Natural killer cell (primary cell): Measurements from ENCODE around the gene PLLP. TPM values are rescaled to one million over a fixed set of nuclear protein-coding genes. Genes with fewer than 3 reads are reported as not detected.
"Not testable (repeated sequence)": the region's sequence is repeated elsewhere in the genome, so short reads cannot be mapped to it uniquely, and the experiment has no call there.

Experiments
- ATAC-seq, 3 donors: fragments of 150-1000 bp in 2 of 3; fragments of 200-7000 bp in 1 of 3; cut with Tn5 transposase; 1 replicate in 1 of 3; 2 replicates in 2 of 3; pipeline ENCODE4 v1.10.0; 2021; ENCODE audit warnings: mild to moderate bottlenecking in 2 of 3, moderate library complexity in 2 of 3
- DNase-seq, 2 donors: peaks; one replicate each; pipeline versions ENCODE4 v3.0.0 to v3.0.0-alpha.2; 2013 to 2021; ENCODE audit warnings: mixed read lengths in 1 of 2
- H3K27ac ChIP-seq: one replicate; pipeline ENCODE4 v1.5.1; 2013; ENCODE audit warnings: mild to moderate bottlenecking, low read length
- H3K27me3 ChIP-seq: one replicate; pipeline ENCODE4 v1.6.1; 2013; ENCODE audit warnings: low read length; ENCODE audit not compliant: control insufficient read depth, insufficient read depth
- H3K36me3 ChIP-seq: one replicate; pipeline ENCODE4 v1.6.1; 2013; ENCODE audit warnings: low read length; ENCODE audit not compliant: control insufficient read depth, insufficient read depth
- H3K4me1 ChIP-seq: one replicate; pipeline ENCODE4 v1.6.1; 2013; ENCODE audit warnings: low read length; ENCODE audit not compliant: control insufficient read depth, insufficient read depth
- H3K4me3 ChIP-seq: one replicate; pipeline ENCODE4 v1.5.1; 2013; ENCODE audit warnings: low read length
- H3K9me3 ChIP-seq: one replicate; pipeline ENCODE4 v1.6.1; 2013; ENCODE audit warnings: low read length; ENCODE audit not compliant: control insufficient read depth, insufficient read depth
- H3K27ac Mint-ChIP-seq, 2 donors: one replicate each; pipeline ENCODE4 v1.8.0; 2022; ENCODE audit warnings: mild to moderate bottlenecking in 2 of 2, mixed read lengths in 2 of 2, moderate library complexity in 1 of 2
- H3K27me3 Mint-ChIP-seq, 2 donors: one replicate each; pipeline ENCODE4 v1.8.0; 2022; ENCODE audit warnings: low read depth in 2 of 2, mixed read lengths in 2 of 2
- H3K36me3 Mint-ChIP-seq: one replicate; pipeline ENCODE4 v1.8.0; 2022; ENCODE audit warnings: mixed read lengths
- H3K4me1 Mint-ChIP-seq, 2 donors: one replicate each; pipeline ENCODE4 v1.8.0; 2022; ENCODE audit warnings: mixed read lengths in 2 of 2
- H3K4me3 Mint-ChIP-seq: one replicate; pipeline ENCODE4 v1.8.0; 2022; ENCODE audit warnings: mild to moderate bottlenecking, moderate library complexity, mixed read lengths
- H3K9me3 Mint-ChIP-seq, 2 donors: one replicate each; pipeline ENCODE4 v1.8.0; 2022; ENCODE audit warnings: mixed read lengths in 2 of 2
- CTCF ChIP-seq: fragments of 200-600 bp; IDR thresholded peaks from one replicate; pipeline ENCODE4 v1.8.0; 2022; ENCODE audit warnings: antibody characterized with exemption
- WGBS: methylation state at CpG from one replicate; pipeline ENCODE4 v1.1.7; 2013; ENCODE audit warnings: missing lambda C conversion rate; ENCODE audit not compliant: insufficient coverage; 5-methylcytosine and 5-hydroxymethylcytosine counted together
- intact Hi-C: fragments of 100-400 bp; cut with micrococcal nuclease; formaldehyde crosslinking; loops from one replicate; pipeline ENCODE4 v1.14.2; 2022
- total RNA-seq, 4 donors: library from RNA; stranded (reverse); fragments of 120-200 nt in 1 of 4; gene quantifications; one replicate each; pipeline versions ENCODE4 v1.2.3 to v1.2.4, GENCODE V29; 2013 to 2022

Gene PLLP
- total RNA-seq, 3 donors from 2014 or later (not counting 1 experiment from before 2014, with no cell fraction given): not detected

GRCh38 chr16:57270221-57271062, 14.0 kb downstream of the PLLP start:
- no peaks in the 10 kb centered on the region for H3K27me3 ChIP-seq
- H3K27ac Mint-ChIP-seq: no peak overlapping the region
- no peaks in the 10 kb centered on the region for H3K4me1 Mint-ChIP-seq
- ATAC-seq (no peak), DNase-seq (no peak)
- H3K4me3 Mint-ChIP-seq: no peak overlapping the region
- no peak overlapping the region for H3K4me3 ChIP-seq
- H3K27ac ChIP-seq: no peak overlapping the region
- TF ChIP-seq CTCF: no peak
- no peaks in the 10 kb centered on the region for H3K27me3 Mint-ChIP-seq
- 87% methylated on average over 20 of the region's 25 CpGs for WGBS
- H3K9me3 ChIP-seq: no peaks in the 10 kb centered on the region
- intact Hi-C loops: no loop called here
- H3K36me3 Mint-ChIP-seq: no peaks in the 10 kb centered on the region
- peaks cover 4% of the 10 kb centered on the region for H3K4me1 ChIP-seq
- no peaks in the 10 kb centered on the region for H3K36me3 ChIP-seq
- no peaks in the 10 kb centered on the region for H3K9me3 Mint-ChIP-seq

DNA sequence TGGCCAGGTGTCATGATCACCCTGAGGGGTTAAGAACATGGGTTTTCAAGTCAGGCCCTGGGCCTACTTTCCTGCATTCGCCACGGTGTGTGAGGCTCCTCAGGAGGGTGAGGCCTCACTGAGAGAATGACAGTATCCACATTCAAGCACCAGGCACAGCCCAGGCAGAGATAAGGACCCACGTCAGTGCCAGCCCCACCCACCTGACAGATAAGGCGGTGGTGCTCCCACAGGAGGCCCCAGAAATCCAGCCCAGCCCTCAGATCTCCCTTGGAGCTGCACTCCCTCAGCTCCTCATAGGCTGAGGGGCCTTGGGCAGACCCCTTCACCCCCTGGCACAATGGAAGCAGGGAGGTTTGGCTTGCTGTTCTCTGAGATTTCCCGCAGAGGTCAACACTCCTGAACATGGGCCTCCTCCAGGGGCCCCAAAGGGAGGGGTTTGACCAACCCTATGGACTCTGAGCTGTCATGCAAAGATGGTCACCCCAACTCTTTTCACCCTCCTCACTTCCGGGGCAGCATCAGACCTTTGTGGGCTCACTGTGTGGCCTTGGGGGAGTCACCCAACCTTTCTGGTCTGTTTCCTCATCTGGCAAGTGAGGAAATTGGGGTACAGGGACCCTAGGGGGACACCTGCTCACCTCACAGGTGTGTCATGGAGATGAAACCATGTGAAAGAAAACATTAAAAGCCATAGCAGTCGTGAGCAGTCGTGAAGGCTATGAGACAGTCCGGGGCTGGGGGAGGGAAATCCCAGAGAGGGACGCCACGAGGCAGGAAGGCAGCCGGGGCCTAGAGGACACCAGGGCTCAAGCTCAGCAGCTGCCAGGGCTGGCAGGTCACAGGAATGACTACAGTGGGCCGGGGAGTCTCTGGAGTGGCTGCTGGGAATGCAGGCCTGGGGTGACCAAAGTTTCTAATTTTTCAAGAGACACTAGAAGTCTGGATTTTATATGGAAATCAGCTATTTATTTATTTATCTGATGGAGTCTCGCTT, 15.4 kb downstream of the PLLP start:
- no peaks in the 10 kb centered on the region for H3K27me3 ChIP-seq
- intact Hi-C loops: no loop called here
- Mint-ChIP-seq H3K36me3 (no peaks in the 10 kb centered on the region), H3K4me1 (no peaks in the 10 kb centered on the region), H3K4me3 (no peak overlapping the region), H3K27me3 (no peaks in the 10 kb centered on the region), H3K9me3 (no peaks in the 10 kb centered on the region), H3K27ac (no peak overlapping the region)
- peaks cover 4% of the 10 kb centered on the region for H3K4me1 ChIP-seq
- DNase-seq (no peak), ATAC-seq (no peak)
- H3K27ac ChIP-seq: no peak overlapping the region
- no peaks in the 10 kb centered on the region for H3K36me3 ChIP-seq
- no peak overlapping the region for H3K4me3 ChIP-seq
- TF ChIP-seq CTCF: no peak
- WGBS: 81% methylated on average over 14 of the region's 14 CpGs
- no peaks in the 10 kb centered on the region for H3K9me3 ChIP-seq

DNA sequence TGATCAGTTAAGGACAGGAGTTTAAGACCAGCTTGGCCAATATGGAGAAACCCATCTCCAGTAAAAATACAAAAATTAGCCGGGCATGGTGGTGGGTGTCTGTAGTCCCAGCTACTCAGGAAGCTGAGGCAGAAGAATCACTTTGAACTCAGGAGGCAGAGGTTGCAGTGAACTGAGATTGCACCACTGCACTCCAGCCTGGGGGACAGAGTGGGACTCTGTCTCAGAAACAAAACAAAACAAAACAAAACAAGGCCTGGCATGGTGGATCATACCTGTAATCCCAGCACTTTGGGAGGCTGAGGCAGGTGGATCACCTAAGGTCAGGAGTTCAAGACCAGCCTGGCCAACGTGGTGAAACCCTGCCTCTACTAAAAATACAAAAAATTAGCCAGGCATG, 17.1 kb downstream of the PLLP start:
- H3K9me3 ChIP-seq, H3K27me3 ChIP-seq, H3K9me3 Mint-ChIP-seq, H3K4me1 Mint-ChIP-seq, H3K36me3 ChIP-seq, intact Hi-C loops, H3K27ac Mint-ChIP-seq, ATAC-seq, H3K4me3 ChIP-seq, H3K36me3 Mint-ChIP-seq, DNase-seq, H3K27ac ChIP-seq, H3K4me1 ChIP-seq, H3K4me3 Mint-ChIP-seq, H3K27me3 Mint-ChIP-seq: not testable (repeated sequence)
- WGBS: 56% methylated on average over 2 of the region's 2 CpGs
